Sciatic nerve (tissue), 2 donors: ENCODE data around the gene TBKBP1. TPM values are rescaled to one million over a fixed set of nuclear protein-coding genes. Genes with fewer than 3 reads are reported as not detected.

Source experiments
- ATAC-seq: fragments of 200-7000 bp; cut with Tn5 transposase; one replicate; pipeline ENCODE4 v1.9.1; 2020; ENCODE audit warnings: mild to moderate bottlenecking, moderate library complexity
- DNase-seq: peaks from one replicate; pipeline ENCODE4 v3.0.0-alpha.2; 2020; ENCODE audit warnings: low spot score
- intact Hi-C: fragments of 100-400 bp; cut with DNase I; formaldehyde crosslinking; loops from one replicate; pipeline ENCODE4 v1.14.2; 2022
- total RNA-seq: library from RNA; stranded (reverse); fragmentation: NEBNext Ultra II Directional; extraction: Animal tissue kit (Norgen Biotek cat#: 25700); gene quantifications from one replicate; pipeline ENCODE4 v1.2.1, GENCODE V29; 2021
- donor health status: DM: no; HTN: no; CAD: no.
- donor health status: DM: no; HTN: no; CAD: no.

TBKBP1 gene
- total RNA-seq, 1 donor from 2014 or later: 19.9 TPM

DNA sequence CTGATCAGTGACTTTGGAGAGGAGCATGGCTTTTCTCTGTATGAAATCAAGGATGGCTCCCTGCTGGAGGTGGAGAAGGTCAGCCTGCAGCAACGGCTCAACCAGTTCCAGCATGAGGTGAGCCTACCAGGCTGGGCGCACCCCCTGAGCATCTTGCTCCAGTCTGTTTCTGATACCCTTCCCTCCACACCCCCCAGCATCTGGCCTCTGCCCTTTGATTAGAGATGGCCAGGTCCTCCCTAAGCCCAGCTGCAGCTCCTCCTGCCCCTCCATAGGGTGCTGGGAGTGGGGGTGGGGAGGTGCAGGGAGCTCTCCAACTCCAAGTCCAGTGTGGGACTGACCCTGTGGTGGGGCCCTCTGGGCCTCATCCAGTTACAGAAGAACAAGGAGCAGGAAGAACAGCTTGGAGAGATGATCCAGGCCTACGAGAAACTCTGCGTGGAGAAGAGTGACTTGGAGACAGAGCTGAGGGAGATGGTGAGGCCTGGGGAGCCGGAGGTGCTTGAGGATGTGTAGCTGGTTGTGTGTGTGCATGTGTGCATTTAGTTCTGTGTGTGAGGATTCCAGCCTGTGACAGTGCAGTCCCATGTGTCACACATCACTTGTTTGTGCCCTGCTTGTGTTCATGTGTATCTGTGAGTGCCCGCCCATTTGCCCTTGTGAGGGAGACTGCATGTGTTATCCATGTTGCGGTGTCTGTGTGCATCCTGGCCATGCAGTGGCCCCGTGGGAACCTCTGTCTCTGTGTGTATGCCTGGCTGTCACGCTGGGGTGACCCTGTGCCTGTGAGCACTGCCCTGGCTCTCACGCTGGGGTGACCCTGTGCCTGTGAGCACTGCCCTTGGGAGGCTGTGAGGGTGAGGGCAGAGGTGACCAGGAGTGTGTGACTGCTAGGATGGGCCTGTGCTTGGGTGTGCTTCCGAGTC, 3.0 kb downstream of the TBKBP1 start:
- ATAC-seq (no peak), DNase-seq (no peak)
- intact Hi-C loops: no loop called here

DNA sequence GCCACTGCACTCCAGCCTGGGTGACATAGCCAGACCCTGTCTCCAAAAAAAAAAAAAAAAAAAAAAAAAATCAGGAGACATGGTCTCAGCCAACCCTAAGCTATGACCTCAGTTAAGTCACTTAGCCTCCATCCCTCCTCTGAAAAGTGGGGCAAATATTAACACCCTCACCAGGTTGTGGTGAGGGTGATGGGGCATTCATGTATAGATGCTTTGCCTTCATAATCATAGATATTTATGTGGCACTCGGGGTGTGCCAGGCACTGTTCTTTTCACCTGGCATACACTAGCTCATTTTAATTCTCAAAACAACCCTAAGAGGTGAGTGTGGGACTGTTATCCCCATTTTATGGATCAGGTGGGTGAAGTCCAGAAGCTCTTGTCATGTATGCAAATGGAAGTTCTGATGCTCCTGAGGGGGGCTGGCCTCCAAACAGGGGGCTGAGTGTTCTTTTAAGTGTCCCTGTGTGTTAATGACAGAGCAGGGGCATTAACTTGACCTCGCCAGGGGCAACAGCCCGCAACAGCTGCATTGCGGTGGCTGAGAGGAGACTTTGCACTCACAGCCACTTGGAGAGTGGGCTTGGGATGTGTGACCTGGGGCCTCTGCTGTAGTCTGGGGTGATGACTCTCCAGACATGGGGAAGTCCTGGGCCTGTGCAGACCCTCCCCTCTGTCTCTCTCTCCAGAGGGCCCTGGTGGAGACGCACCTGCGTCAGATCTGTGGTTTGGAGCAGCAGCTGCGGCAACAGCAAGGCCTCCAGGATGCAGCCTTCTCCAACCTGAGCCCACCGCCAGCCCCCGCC, 4.1 kb downstream of the TBKBP1 start:
- intact Hi-C loops: no loop called here
- DNase-seq (no peak), ATAC-seq (no peak)

DNA sequence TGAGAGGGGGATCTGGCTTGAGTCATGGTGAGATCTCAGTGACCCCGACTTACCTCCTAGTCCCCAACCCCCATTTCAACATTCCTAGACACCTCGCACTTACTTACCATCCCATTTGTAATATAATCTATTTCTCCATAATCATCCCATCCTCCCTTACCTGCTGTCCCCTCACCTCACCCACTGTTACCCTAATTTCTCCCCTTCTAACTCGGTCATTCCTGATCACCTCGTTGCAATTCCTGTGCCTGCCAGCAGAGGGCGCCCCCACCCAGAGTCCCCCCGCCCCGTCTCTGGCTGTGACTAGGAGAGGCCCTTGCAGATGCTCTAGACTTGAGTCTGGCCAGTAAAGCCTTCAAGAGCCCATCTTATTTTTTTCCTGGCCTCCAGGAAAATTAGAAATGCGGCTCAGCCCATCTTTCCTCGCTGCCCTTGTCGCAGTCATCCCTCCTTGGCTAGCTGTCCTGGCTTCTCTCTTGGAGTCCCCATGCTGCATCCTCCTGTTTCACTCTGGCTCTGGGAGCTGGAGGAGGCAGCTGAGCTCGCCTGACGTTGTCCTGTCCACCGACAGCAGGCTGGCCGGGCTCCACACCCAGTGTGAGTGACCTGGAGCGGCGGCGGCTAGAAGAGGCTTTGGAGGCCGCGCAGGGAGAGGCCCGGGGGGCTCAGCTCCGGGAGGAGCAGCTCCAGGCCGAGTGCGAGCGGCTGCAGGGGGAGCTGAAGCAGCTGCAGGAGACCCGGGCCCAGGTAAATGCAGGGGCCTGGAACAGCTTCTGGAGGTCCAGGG, 5.0 kb downstream of the TBKBP1 start:
- ATAC-seq (no peak), DNase-seq (peak; percentile 83)
- intact Hi-C loops: no loop called here

DNA sequence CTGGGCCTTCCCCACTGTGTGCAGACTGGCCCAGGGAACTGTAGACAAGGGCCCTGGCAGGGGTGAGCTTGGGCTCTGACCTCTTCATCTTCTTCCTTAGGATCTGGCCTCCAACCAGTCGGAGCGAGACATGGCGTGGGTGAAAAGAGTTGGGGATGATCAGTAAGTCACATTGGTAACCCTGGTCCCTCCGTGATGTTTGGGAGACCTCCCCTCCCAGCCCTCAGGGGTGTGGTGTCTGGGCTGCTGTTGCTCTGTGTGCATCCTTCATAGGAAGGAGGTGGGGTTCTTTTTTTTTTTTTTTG, 5.5 kb downstream of the TBKBP1 start:
- intact Hi-C loops: no loop called here
- no peak for DNase-seq
- no peak for ATAC-seq

DNA sequence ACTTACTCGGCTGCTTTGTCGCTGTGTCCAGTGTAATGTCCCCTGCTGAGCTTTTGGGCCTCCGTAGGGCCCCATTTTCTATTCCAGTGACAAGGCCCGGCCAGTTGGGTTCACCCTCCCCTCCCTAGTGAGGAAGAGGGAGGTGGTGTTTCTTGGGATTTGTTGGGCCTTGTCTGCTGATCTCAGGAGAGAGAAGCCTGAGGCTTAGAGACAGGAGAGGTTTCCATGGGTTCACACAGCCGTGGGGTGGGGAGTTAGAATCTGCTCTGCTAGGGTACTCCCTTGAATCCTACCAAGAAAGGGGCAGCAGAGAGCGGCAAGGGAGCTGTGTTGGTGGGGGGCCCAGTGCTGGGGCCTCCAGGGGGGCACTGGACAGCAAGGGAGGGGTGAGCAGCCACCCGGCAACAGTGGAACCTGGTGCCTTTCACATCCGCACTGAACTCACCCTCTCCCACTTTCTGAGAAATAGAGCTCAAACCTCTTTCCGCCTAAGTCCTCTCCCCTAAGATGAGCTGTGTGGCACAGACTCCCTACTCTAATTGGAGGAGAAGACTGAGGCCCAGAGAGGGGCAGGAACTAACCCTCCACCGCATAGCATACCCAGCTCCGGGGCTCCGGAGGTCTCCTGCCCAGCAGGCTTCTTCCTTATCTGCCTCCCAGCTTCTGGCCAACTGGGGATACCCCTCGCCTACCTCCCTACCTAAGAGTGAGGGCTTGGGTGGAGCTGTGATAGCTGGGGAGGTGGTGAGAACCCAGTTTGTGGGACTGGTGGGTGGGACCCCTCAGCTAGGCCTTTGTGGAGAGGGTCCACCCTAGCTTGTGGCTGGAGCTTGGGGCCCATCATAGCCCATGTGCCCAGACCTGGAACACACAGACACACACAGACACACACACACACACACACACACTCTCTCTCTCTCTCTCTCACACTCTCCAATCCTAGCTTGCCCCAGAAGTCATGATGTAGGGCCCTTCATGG, 6.8 kb downstream of the TBKBP1 start:
- DNase-seq (no peak), ATAC-seq (no peak)
- intact Hi-C loops: no loop called here

DNA sequence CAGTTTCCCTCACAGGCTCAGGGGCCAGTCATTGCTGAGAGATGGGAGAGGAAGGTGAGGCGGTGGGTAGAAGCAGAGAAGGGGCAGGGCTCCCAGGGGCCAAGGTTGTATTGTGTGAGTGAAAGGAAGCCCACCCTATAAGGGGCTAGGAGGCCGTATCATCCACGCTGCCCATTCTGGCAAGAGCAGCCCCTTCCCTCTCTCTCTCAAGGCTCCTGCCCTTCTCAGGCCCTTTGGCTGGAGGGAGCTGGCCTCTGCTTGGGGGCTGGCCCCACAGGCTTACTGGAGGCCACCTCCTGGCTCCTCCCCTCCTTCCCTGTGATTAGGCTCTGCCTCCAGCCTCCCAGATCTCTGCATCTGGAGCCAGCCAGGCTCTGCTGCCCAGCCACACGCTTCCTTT, 7.6 kb downstream of the TBKBP1 start:
- DNase-seq (no peak), ATAC-seq (peak; percentile 8)
- intact Hi-C loops: no loop called here

DNA sequence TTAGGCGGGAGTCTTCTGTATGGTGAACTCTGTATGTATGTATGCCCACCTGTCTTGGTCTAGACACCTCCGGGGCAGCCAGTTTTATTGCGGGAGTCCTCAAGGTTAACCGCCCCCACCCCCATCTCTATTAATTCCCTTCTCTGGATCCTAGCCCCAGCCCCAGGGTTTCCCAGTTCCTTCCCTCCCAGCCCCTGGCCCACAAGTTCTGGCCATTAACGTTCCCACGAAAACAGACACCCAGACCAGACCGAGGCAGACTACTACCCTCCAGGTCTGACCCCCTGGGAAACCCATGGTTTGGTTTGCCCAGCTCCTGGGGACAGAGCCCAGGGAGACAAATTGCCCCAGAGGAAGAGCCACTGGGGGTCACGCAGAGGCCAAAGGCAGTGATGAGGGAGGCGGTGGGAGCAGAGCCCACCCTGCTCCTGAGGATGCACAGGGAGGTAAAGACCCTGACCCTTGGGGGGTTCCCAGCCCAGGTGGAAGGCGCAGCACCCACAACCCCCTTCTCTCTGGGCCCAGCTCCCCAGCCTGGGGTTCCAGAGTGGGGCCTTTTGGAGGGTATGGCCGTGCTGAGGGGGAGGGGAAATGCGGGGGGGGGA, 8.5 kb downstream of the TBKBP1 start:
- ATAC-seq: no peak
- intact Hi-C loops: no loop called here
- DNase-seq: no peak

DNA sequence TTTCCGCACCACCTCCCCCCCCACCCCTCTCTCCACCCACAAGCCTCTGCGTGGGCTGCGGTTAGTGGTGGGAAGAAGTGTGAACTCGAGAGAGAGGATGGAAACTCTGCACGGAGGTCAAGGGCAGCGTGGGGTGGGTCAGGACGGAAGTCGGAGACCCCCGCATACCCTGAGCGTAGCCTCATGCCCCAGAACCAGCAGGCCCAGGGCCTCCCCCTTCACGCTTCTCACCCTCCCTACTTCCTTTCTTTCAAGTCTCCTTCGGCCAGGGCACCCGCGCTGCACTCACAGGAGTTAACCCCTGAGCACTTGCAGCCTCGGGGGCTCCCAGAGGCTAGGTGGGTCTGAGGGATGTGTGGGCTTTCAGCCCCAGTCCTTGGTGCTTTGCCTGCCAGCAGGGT, 9.2 kb downstream of the TBKBP1 start:
- ATAC-seq (no peak), DNase-seq (no peak)
- intact Hi-C loops: no loop called here

DNA sequence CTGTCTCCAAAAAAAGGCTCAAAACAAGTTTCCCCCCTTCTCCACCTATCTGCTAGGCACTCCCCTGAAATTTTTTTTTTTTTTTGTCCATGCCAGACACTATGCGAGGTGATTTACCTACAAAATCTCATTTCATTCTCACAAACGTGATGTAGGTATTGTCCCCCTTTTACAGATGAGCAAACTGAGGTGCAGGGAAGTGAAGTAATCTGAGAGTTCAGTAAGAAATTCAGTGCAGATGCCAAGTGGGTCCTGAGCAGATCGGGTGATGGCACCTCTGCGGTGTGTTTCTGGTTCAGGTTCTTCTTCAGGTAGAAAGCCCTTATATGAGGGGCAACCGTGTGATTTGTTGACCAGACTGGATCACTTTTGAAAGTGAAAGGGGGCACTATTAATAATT, 9.7 kb downstream of the TBKBP1 start:
- no peak for DNase-seq
- no peak for ATAC-seq
- intact Hi-C loops: no loop called here

DNA sequence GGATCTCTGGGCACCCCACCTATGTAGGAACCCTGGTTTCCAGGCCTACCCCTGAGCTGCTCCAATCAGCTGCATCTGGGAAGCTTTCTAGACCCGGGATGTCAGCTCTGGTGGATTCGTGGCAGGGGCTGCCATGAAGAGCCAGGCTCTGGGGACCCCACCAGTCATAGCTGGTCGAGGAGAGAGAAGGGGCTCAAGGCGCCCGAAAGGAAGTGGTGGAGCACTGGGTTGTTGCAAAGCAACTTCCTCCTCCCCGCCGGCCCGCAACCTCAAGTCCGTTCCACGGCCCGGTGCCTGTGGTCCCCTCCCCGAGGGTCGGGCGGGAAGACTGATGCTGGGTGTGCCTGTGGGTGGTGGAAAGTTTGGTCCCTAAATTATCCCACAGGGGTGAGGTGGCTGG, 10.2 kb downstream of the TBKBP1 start:
- ATAC-seq (no peak), DNase-seq (no peak)
- intact Hi-C loops: no loop called here

DNA sequence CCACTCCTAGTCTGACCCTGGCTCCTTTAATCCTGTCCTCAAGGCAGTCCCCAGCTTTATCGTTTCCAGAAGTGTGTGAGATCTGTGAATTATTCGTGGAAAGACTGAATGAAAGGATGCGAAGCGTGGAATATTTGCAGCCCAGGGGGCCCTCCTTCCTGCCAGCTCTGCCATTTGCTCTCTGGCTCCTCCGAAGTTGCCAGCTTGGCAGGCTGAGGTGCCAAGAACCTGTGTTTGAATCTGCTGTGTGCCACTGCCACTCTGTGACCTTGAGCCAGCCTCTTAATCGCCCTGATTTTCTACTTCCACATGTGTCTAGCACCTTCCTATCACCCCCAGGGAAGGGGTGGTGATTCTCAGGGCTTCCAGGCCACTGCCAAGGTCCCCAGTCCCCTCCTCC, 10.8 kb downstream of the TBKBP1 start:
- no peak for DNase-seq
- ATAC-seq: no peak
- intact Hi-C loops: no loop called here

DNA sequence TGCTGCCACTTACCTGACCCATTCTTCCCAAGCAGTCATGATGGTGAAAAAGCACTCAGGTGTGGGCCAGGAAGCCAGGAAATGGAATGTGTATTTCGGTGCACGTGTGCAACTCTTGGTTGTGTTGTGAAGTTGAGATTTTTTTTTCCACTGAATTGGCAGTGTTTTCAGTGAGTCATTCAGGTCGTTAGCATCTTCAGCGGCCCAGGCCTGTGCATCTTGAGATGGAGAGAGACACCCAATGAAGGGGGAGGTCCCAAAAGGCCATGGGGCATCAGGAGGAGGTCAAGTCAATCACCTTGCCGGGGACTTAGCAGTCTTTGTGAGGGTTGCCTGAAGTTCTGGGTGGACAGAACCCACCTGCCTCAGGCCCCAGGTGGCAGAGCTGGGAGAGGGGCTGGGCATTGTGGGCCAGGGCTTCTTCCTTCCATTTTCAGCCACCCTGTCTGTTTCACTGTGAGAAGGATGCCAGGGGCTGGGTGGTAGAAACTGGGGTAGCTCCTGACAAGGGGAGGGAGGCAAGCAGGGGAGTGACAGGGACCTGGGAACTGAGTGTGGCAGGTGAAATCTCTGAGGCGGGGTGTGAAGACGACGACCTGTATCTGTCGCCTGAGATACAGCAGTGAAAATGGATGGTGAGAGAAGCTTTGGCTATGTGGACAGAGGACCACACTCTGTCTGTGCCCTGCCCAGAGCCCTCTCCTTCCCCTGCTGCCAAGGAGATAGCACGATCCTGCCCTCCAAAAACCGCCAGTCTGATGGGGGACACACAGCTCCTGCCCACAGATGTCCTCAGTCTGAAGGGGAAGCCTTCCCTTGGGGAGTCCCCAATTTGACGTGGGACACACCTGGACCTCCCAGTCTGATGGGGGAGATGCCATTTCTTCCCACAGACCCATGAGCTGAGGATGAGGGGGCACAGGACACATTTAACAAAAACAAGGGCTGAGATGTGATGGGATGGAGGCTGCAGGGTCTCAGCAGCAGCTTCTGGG, 11.9 kb downstream of the TBKBP1 start:
- DNase-seq (no peak), ATAC-seq (no peak)
- intact Hi-C loops: no loop called here

DNA sequence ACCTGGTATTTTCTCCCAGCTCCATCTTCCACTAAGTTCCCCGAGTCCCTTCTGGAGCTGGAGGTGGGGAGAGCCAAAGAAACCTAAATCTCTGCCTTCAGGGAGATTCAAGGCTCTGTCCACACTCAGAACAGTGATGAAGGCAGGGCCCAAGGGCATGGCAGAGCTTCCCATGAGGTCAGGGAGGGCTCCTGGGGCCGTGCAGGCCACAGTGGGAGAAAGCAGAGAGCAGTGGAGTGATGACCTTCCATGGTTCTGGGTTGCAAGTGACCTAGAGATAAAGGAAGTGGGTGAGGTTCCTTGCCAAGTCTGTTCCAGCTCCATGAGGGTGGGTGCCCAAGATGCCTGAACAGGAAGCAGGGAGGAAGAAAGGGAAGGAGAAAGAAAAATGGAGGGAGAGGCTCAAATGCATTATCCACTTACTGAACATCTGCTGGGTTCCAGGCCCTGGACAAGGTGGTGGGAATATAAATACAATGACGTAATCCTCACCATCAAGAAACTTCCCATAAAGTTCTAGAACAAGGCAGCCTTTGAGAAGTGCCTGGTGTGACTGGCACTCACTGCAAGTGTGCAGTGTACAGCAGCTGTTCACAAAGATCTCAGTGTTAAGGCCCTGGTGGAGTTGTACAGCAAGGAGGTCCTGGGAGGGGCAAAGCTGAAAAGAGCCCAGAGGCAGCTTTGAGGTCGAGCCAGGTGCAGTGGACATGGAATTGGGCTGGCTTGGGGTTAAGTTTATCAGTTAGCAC, 13.3 kb downstream of the TBKBP1 start:
- ATAC-seq (peak; percentile 61), DNase-seq (no peak)
- intact Hi-C loops: no loop called here

DNA sequence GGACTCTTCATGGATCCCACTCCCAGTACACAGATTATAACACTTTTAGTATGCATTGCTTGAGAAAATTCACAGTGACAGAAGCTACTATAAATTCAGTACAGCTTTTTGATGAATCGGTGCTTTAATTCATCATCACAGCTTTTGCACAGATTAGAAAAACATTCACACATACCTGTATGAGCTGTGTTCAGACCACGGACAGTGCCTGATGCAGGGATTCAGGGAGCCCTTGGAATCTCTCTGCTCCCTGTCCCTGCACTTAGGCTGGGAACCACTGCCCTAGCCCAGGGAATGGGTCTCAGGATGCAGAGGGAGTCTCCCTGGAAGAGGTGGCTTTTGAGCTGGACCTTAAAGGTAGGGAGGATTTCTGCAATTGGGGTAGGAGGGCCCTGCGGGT, 13.9 kb downstream of the TBKBP1 start:
- DNase-seq (no peak), ATAC-seq (no peak)
- intact Hi-C loops: no loop called here

DNA sequence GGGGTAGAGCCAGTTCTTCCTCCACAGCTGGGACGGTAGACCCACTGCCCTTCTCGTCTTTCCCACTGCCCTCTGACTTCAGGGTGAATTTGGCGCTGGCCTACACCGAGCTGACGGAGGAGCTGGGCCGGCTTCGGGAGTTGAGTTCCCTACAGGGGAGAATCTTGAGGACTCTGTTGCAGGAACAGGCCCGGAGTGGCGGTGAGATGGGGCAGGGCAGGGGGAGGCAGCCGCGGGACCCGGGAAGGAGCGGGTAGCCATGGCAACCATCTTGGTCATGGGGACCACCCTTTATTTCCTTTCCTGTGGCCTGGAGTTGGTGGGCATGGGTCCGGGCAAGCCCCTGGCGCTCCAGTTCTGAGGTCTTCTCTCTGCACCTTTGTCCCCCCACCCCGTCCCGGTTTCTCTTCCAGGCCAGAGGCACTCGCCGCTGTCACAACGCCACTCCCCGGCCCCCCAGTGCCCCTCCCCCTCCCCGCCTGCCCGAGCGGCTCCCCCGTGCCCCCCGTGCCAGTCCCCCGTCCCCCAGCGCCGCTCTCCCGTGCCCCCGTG, 14.4 kb downstream of the TBKBP1 start:
- intact Hi-C loops: no loop called here
- no peak for DNase-seq
- peak; percentile 5 for ATAC-seq

DNA sequence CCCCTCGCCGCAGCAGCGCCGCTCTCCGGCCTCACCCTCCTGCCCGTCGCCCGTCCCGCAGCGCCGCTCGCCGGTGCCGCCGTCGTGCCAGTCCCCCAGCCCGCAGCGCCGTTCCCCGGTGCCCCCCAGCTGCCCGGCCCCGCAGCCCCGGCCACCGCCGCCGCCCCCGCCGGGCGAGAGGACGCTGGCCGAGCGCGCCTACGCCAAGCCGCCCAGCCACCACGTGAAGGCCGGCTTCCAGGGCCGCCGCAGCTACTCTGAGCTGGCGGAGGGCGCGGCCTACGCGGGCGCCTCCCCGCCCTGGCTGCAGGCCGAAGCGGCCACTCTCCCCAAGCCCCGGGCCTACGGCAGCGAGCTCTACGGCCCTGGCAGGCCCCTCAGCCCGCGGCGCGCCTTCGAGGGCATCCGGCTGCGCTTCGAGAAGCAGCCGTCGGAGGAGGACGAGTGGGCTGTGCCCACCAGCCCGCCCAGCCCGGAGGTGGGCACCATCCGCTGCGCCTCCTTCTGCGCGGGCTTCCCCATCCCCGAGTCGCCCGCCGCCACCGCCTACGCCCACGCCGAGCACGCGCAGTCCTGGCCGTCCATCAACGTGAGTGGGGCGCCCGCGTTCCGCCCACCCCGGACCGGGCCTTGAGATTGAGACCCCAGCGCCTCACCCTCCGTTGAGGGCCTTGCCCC, 15.0 kb downstream of the TBKBP1 start:
- peak; percentile 58 for ATAC-seq
- DNase-seq: no peak
- intact Hi-C loops: no loop called here
